Superior temporal gyrus (tissue), 1 donor: ENCODE data around the gene SDF2.
"Not testable (repeated sequence)": the region's sequence is repeated elsewhere in the genome, so short reads cannot be mapped to it uniquely, and the experiment has no call there.

Experiments used
- DNase-seq: peaks from one replicate; pipeline ENCODE4 v3.0.0-alpha.2; 2016; ENCODE audit errors: extremely low spot score

SDF2 gene

DNA sequence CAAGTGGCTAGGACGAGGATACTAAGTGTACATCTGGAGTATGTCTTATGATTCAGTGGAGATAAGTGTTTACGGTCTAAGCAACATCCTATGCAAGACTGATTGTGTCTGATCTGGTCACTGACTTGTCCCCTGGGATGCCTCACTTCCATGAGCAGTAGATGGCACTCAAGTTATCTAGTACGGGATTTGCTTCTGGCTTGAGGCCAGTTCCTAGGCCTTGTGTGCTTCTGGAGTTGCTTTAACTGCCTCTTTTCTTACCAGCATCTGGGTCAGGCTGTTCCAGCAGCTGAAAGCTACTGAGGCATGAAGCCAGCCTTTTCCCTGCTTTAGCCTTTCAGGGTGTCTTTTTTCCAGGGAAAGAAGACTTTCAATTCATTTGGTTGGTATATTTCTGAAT is 23.3 kb upstream of the SDF2 start:
- peak; percentile 94 for DNase-seq

DNA sequence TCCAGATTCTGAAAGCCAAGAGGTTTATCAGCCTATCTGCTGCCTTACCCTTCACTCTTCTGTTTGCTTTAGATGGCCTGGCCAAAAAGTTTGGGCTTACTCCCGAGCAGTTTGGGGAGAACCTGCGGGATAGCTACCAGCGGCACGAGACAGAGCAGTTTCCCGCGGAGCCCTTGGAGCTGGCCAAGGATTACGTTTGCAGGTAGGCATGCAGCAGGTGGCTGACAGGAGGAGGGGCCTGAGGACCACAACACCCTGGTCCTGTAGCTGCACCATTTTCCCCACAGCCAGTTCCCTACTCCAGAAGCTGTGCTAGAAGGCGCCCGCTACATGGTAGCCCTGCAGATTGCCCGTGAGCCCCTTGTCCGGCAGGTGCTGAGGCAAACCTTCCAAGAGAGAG is 20.9 kb upstream of the SDF2 start:
- DNase-seq: no peak

DNA sequence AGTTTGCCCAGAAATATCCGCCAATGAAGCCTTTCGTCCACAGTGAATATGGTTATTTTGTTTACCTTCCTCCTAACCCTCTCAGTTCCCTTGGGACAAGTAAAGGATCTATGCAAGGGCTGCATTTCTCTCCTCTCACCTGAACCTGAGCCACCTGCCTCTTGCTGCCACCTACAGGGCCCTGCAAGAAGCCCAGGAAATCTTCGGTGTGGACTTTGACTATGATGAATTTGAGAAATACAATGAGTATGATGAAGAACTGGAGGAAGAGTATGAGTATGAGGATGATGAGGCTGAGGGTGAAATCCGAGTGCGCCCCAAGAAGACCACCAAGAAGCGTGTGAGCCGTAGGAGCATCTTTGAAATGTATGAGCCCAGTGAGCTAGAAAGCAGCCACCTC is 14.3 kb upstream of the SDF2 start:
- no peak for DNase-seq

DNA sequence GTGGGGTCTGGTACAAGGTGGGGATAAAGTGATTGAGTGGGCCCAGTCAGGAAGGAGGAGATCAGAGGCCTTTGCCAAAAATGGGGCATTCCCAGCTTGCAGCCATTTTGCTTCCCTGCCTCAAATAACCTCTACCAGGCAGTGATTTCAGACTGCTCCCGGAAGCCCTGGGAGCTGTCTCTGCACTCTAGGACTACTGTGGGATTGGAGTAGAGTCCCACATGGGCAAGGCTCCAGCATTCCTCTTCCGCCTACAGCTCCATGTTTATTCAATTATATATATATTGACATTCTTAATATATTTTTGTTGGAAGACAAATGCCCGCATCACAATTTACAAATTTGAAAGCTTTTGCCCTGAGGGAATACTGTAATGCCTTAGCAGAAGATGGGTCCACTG is 13.8 kb upstream of the SDF2 start:
- DNase-seq: no peak

DNA sequence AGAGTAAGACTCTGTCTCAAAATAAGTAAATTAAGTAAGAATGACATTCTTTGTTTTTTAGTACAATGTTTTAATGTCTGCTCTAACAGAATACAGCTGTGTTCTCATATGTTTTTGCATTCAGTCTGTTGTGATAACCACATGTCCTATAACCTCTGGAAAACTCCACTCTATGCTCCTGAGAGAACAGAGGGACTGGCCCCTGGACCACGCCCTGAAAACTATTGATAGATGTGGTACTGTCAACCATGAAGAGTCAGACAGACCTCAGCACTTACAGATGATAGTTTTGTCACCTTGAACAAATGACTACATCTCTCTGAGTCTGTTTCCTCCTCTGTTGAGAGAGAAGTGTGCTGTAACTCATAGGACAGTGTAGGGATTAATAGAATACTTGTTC is 8.2 kb upstream of the SDF2 start:
- no peak for DNase-seq

DNA sequence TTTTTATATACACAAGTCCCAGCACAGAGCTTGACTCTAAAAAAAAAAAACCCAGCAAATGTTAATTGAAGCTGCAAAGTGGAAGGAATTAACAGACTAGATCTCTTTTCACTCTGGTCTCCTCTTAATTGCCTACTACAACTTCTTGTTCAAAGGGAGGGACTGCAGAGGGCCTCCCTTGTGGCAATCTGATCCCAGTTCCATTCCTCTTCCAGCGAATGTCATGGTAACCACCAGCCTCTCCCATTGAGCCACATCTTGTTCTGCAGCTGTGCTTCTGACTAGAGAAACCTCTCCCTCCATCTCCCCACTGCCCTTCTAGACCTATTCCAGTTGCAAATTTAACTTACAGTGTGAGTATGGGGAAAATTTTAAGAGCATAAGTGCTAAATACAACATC is 6.2 kb upstream of the SDF2 start:
- DNase-seq: no peak

DNA sequence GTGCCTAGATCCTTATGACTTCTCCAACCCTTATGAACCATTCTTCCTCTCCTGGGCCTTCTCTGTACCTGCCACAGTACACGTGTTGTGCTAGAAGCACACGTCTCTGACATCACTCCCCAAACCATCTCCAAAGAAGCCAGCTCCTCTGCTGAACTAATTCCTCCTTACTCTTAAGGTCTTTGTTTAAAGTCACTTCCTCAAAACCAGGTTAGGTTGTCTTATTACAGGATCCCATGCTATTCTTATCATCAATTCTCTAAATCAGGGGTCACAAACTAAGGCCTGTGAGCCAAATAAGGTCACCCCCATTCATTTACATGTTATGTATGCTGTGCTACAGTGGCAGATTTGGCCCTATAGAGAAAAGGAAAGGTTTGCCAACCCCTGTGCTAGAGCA is 4.3 kb upstream of the SDF2 start:
- DNase-seq: no peak

DNA sequence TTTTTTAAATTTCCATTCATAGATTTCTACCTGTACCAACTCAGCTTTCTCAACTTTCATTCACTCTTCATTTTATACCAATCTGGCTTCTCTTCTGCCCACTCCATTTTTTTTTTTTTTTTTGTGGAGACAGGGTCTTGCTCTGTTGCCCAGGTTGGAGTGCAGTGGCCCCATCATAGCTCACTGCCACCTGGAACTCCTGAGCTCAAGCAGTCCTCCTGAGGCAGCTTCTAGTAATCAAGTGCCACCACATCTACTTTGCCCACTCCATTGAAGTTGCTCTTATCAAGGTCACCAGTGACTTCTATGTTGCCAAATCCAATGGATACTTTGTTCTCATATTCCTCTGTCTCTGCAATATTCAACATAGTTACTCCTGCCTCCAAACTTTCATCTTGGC is 2.0 kb upstream of the SDF2 start:
- no peak for DNase-seq

DNA sequence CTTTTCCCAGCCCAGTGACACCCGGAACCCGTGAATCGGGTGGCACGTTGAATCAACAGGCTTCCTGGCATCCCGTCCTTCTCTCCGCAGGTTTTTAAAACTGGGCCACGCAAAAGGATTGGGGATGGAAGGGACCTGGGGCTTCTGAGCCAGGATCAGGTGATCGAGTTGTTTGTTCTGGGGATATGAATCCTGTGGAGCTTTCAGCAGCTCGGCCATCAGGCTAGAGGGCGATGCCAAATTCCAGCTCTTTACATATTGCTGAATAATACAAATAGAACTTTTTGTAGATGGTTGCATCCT is 772 bp upstream of the SDF2 start:
- peak; percentile 26 for DNase-seq

DNA sequence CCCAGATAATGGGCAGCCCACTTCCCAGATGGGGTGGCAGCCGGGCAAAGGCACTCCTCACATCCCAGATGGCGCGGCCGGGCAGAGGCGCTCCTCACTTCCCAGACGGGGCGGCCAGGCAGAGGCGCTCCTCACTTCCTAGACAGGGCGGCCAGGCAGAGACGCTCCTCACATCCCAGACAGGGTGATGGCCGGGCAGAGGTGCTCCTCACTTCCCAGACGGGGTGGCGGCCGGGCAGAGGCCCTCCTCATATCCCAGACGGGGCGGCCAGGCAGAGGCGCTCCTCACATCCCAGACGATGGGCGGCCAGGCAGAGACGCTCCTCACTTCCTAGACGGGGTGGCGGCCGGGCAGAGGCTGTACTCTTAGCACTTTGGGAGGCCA is 2.2 kb downstream of the SDF2 start:
- DNase-seq: not testable (repeated sequence)

DNA sequence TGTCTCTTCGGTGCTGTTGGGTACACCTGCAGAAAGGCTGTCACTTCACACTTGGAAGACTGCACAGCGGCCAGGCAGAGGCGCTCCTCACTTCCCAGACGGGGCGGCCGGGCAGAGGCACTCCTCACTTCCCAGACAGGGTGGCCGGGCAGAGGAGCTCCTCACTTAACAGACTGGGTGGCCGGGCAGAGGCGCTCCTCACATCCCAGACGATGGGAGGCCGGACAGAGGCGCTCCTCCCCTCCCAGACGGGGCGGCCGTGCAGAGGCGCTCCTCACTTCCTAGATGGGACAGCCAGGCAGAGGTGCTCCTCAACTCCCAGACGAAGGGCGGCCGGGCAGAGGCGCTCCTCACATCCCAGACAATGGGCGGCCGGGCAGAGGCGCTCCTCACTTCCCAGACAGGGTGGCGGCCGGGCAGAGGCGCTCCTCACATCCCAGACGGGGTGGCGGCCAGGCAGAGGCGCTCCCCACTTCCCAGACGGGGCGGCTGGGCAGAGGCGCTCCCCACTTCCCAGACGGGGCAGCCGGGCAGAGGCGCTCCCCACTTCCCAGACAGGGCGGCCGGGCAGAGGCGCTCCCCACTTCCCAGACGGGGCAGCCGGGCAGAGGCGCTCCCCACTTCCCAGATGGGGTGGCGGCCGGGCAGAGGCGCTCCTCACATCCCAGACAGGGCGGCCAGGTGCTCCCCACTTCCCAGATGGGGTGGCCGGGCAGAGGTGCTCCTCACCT is 2.8 kb downstream of the SDF2 start:
- not testable (repeated sequence) for DNase-seq

DNA sequence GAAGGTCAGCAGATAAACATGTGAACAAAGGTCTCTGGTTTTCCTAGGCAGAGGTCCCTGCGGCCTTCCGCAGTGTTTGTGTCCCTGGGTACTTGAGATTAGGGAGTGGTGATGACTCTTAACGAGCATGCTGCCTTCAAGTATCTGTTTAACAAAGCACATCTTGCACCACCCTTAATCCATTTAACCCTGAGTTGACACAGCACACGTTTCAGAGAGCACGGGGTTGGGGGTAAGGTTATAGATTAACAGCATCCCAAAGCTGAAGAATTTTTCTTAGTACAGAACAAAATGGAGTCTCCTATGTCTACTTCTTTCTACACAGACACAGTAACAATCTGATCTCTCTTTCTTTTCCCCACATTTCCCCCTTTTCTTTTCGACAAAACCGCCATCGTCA is 3.4 kb downstream of the SDF2 start:
- DNase-seq: not testable (repeated sequence)

DNA sequence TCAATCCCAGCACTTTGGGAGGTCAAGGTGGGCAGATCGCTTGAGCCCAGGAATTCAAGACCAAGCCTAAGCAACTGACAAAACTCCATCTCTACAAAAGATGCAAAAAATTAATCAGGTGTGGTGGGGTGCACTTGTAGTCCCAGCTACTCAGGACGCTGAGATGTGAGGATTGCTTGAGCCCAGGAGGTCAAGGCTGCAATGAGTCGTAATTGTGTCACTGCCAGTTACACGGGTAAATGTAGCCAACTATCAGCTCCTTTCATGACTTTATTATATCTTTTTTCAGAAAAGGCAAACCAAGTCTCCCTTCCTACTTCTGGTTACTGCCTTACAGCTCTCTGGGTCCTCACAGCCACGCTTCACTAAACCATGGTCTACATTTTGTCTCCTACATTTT is 4.0 kb downstream of the SDF2 start:
- DNase-seq: no peak

DNA sequence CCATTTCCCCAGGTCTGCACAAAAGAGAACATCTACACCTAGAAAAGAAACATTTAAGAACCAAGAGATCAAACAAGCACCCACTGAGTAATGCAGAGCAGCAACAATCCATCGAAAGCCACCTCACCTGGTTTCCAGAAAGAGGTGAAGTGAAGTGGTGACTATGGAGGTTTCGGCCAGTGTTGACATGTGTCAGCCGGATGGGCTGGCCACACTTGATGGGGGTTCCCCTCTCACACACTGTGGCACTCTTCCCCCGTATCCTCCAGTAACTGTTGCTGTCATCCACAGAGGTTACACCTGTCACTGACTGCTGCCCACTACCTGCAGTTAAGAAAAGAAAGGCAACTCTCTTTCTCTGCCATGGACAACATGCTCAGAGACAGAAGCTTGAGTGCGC is 6.5 kb downstream of the SDF2 start:
- DNase-seq: no peak

DNA sequence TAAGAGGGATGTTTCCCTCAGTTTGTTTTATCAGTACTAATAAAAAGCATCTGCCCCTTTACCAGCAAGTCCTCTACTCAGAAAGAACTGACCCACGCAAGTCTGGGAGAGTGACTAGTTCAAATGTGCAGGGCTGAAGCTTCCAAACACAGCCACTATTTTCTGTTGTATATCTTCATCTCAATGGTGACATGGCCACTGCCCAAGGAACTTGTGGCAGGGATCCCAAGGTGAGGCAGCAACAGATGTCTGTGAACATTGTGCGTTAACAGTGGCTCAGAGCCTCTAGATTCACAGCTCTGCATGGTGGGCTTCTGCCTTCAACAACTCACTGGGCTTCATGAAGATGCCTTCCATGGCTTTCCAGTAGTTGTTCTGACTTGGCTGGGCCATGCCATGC is 13.0 kb downstream of the SDF2 start:
- DNase-seq: no peak

DNA sequence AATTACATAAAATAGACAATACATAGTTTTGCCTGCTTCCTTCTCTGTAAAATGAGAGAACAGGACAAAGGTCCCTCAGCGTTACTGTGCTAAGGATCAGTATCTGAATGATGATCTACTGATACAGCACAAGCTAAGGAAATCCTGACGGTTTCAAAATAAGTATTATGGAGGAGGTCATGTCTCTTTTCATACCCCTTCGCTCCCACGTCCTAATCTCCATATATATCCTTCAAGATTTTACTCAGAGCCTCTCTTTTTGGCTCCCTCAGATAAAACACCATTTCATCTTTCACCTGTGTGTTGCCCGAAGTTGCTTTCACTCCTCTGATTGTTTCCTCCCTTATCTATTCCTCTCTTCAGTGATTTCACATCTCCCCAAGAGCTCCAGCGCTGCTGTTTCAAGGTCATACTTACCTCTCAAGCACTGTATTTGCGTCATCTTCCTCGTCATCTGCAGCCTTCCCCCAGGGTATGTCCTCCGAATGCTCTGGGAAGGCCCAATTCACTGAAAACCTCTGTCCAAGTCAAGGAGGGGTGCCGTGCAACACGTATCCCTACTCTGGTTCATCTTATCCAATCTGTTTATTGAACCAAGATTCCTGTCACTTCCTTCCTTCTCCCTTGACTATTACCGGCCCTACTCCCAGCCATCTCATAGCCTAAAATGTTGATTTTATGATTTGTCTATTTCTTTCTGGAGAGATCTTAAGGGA is 15.5 kb downstream of the SDF2 start:
- no peak for DNase-seq

DNA sequence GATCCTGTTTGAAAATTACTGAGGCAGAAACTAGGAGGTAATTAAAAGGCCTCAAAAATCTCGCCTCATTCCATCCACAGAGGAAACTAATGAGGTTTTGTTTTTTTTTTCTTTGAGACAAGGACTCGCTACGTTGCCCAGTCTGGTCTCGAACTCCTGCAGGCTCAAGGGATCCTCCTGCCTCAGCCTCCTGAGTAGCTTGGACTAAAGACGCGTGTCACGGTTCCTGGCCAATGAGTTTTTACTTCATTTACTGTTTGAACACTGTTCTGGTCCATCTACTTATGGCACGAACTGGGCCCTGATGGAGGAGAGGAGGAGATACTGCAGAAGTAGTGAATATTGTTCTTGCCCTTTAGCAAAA is 16.1 kb downstream of the SDF2 start:
- DNase-seq: no peak

DNA sequence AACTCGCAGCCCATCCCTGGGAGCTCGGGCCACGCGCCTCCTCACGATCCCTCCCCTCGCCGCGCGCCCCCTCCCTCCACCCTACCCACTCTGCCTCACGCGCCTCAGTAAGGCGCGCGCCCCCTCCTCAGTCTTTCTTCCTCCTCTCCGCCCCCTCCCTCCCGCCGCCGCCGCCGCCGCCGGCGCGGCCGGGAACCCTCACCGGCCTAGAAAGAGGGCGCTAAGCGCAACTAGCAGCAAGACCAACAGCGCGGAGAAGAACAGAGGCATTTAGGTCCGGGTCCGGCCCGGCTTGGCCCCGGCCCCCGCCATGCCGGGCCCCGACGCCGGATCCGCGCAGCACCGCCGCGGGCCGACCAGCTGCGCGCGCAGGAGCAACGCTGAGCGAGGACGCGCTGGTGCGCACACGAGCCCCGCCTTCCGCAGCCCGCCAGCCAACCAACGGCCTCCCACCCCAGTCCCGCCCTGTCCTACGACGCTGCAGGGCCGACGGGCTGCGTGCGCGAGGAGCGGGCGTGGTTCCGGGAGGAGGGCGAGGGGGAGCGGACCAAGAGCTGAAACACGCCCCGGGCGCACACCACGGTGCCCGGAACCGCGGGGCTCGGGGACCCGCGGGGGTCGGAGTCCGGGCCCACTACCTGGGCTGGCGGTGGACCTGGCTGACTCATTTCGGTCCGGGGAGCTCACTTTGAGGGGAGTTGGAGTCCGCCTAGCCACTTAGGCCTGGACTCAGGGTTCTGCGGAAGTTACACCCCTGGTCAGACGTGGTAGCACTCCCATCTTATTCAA is 16.7 kb downstream of the SDF2 start, which contains the start of gene BLTP2:
BLTP2 (minus strand) TSS at position 372 of the 789 bp plus-strand sequence; CDS start at position 270, 102 bp downstream.
- peak; percentile 93 for DNase-seq

DNA sequence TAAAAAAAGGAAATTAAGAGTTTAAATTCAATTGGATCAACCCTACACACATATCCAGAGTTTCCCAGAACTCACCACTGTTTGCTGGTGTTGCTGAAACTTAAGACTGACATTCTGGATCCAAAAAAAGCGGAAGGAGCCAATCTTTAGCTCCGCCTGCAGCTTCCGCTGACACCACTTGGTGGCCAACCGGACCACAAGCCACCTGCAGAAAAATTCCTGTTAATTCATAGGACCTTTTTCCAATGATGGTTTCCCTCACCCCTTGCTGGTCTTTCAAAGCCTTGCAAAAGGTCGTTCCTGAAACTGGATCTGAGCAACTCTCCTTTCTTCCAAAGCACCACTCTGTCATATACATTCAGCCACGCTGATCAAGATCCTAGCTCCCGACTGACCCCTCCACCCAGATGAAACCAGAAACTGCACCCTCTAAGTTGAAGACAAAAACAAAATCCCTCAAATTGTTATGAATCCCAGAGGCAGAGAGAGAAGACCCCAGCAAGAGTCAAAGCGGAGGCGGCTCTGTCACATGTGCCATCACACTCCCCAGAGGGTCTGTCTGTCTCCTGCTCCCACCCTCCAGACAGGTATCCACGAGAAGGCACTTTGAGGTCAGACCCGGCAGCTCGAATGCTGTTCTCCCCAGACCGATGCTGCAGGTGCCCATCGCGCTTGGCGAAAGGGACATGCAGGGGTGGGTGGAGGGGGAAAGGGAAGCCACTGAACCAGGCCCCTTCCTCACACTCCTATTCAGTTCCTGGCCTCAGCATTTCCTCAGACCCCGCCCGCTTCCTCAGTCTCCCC is 17.5 kb downstream of the SDF2 start:
- DNase-seq: peak; percentile 40

DNA sequence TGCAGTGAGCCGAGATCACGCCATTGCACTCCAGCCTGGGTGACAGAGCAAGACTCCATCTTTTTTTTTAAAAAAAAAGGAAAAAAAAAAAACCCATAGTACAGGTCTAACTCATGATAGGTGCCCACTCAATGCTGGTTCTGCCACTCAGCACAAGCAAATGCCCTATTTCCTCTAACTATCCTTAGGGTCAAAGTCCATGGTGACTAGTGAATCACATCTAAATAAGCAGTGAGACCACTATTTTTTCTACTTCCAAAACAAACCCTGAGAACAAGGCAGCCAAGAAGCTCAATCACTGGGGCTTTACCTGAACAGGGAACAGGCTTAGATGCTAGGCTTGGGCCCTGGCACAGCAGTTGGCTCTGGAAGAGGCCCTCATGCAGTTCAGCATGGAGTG is 20.1 kb downstream of the SDF2 start:
- DNase-seq: no peak

DNA sequence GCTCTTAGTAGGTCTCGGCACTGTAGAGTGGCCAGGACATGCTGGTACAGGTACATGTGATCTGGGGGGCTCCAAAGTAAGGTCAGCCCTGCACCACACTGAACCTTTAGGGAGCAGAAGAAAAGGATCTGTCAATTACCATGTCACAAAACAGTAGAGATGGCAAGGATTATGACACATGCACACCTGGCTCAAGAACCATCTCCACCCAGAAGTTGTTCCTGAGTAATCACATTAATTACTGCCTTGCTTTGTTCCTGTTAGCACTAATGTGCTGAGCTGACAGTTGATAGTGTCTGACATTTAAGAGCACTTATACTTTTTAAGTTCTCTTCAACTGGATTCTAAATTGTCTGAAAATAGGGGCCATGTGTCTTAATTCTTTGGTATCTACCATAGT is 26.2 kb downstream of the SDF2 start:
- no peak for DNase-seq

DNA sequence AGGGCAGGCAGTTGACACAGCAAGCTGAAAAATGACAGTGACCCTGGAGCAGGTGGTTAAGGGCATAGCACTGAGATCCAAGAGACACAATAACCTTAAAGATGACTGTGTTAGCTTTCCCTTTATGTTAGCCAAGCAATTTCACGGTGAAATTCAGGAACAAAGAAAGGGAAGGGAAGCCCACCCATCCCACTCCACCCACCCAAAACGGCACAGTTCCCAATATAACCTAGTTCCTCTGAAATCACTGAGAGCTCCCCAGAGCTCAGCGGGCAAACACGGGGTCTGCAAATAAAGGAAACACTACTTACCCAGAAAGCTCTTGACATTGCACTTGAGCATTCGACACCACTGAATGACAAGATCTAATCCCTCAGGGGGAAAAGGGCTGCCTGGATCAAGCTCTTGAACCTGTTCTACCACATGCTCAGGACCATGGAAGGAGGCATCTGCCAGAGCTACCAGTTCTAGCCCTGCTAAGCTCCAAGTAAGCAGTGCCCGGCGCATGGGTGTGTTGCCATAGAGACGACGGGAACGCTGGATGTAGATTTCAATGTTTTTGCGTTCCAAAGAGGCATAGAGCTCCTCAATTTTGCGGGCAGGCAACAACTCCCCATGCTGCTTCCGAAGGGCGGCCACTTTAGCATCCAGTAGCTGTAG is 27.4 kb downstream of the SDF2 start:
- DNase-seq: no peak
